ENCODE measurements around the gene SNAP29.
"Not testable (repeated sequence)": the region's sequence is repeated elsewhere in the genome, so short reads cannot be mapped to it uniquely, and the experiment has no call there.

SNAP29 gene

DNA sequence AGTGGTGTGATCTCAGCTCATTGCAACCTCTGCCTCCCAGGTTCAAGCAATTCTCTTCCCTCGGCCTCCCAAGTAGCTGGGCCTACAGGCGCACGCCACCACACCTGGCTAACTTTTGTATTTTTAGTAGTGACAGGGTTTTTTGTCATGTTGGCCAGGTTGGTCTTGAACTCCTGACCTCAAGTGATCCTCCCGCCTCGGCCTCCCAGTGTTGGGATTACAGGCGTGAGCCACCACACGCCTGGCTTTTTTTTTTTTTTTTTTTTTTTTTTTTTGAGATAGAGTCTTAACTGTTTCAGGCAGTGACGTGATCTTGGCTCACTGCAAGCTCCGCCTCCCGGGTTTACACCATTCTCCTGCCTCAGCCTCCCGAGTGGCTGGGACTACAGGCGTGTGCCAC lies 71.6 kb downstream of the SNAP29 start:
- DNase-seq (ENCODE audit: low spot score), result not testable (repeated sequence)

DNA sequence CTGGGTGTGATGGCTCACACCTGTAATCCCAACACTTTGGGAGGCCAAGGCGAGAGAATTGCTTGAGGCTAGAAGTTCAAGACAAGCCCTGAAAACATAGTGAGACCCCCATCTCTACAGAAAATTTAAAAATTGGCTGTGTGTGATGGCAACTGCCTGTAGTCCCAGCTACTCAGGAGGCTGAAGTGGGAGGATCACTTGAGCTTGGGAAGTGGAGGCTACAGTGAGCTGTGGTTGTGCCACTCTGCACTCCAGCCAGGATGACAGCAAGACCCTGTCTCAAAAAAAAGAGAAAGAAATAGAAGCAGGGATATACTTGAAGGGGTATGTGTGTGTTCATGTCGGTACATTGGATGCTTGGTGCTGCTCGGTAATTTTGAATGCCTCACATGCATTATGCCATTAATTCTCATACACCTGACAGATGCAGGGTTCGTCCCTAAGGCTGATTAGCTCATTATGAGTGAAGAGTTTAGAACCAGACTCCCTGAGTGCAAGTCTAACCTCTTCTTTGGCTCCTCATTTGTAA lies 72.4 kb downstream of the SNAP29 start:
- no peak for DNase-seq (ENCODE audit: low spot score)

DNA sequence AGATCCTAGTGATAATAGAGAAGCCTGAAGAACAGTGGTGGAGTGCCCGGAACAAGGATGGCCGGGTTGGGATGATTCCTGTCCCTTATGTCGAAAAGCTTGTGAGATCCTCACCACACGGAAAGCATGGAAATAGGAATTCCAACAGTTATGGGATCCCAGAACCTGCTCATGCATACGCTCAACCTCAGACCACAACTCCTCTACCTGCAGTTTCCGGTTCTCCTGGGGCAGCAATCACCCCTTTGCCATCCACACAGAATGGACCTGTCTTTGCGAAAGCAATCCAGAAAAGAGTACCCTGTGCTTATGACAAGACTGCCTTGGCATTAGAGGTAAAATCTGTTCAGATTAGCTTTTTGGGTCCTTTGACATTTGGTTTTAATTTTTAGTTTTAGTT lies 75.1 kb downstream of the SNAP29 start:
- DNase-seq (ENCODE audit: low spot score), result no peak

DNA sequence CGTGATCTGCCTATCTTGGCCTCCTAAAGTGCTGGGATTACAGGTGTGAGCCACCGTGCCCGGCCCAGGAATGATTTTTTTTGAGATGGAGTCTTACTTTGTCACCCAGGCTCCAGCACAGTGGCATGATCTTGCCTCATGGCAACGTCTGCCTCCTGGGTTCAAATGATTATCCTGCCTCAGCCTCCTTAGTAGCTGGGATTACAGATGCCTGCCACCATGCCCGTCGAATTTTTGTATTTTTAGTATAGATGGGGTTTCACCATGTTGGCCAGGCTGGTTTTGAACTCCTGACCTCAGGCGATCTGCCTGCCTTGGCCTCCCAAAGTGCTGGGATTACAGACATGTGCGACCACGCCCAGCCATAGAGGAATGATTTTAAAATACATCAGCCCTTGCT lies 76.2 kb downstream of the SNAP29 start:
- DNase-seq (ENCODE audit: low spot score), result not testable (repeated sequence)

DNA sequence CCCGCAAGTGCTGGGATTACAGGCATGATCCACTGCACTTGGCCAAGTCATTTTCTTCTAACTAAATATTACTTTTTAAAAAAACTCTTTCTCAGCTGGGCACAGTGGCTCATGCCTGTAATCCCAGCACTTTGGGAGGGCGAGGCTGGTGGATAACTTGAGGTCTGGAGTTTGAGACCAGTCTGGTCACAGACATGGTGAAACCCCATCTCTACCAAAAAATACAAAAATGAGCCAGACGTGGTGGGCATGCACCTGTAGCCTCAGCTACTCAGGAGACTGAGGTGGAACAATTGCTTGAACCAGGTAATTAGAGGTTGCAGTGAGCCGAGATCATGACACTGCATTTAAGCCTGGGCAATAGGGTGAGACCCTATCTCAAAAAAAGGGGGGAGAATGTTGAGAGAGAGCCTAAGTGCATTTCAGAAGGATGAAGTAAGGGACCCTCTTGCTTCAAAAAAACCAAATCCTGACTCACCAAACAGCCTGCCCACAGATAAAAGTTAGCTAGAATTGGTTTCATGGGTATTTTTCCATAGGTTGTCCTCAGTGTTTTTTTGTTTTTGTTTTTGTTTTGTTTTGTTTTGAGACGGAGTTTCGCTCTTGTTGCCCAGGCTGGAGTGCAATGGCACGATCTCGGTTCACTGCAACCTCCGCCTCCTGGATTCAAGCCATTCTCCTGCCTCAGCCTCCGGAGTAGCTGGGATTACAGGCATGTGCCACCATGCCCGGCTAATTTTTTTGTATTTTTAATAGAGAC lies 77.2 kb downstream of the SNAP29 start:
- not testable (repeated sequence) for DNase-seq (ENCODE audit: low spot score)

DNA sequence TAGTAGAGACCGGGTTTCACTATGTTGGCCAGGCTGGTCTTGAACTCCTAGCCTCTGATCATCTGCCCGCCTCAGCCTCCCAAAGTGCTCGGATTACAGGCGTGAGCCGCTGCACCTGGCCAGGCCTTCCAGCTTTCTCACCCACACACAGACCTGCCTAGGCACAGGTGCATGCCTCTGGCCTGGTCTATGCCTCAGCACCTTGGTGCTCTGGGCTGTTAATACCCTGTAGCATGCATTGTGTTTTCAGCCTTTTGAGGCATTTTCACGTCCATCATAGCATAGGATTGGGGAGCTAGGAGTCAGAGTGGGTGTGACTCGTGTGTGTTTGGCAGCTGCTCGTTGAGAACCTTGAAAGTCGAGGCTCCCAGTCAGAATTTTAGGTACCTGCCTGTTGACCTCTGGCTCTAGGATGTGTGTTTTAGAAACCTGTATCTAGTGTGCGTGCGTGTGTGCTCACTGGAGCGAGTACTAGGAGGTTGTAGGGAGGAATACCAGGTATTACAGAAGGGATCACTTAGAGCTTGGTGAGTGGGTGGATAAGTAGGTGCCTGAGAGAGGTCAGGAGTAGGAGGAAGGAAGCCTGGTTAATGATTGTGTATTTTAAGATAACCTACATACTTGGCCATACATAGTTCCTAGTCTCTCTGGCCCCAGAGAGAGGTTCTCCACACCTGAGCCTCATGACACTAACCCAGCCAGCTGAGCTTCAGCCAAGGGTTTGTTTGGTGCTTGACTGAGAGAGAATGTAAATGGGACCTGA lies 78.4 kb downstream of the SNAP29 start:
- DNase-seq (ENCODE audit: low spot score), result no peak

DNA sequence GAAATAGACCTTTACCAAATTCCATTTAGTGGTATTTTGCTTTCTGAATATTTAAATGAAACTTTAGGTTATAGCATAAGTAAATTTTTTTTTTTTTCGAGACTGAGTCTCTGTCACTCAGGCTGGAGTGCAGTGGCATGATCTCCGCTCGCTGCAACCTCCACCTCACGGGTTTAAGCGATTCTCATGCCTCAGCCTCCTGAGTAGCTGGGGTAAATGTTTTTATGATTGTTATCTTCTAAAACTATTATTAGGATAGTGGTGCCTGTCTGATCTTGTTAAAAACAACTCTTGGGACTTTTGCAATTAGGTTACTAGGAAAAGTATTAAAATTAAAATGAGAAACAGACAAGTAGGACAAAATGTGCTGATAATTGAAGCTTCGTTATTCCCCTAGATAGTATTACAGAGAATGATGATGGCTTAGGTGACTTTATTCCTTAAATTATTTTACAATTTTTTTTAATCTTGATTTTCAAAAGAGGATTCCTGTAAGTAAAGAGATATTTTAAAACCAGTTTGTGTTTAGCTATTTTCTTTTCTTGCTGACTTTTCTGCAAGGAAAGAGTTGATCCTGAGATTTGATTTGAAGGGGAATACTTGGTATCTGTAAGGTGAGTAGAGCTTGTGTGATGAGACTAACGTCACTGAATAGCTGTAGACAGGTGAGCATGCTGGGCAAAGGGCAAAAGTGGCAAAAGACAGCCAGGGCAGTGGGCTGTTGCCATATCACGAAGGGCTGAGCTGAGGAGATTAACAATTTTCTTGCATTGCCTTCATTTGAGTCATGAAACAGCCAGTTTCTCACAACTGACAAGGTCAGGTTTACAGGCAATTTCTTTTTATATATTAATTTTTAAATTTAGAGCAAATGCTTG lies 79.2 kb downstream of the SNAP29 start:
- DNase-seq (ENCODE audit: low spot score), result no peak

DNA sequence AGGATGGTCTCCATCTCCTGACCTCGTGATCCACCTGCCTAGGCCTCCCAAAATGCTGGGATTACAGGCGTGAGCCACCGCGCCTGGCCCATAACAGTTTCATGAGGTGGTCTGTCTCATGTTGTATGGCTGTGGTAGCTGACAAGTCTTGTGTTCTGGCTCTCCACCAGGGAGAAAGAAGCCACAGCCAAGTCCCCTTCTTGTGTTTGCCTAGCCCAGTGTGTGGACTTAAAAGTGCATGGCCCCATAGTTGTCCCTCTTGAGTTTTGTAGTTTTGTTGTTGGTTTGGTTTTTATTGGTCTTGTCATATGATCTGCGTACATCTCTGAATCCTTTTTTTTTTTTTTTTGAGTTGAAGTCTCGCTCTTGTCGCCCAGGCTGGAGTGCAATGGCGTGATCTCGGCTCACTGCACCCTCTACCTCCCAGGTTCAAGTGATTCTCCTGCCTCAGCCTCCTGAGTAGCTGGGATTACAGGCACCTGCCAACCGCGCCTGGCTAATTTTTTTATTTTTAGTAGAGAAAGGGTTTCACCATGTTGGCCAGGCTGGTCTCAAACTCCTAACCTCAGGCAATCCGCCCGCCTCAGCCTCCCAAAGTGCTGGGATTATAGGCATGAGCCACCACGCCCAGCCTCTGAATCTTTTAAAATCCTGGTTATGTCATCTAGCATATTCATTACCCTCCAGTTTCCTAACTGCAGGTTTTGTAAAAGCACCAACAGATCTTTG lies 80.8 kb downstream of the SNAP29 start:
- DNase-seq (ENCODE audit: low spot score), result not testable (repeated sequence)

DNA sequence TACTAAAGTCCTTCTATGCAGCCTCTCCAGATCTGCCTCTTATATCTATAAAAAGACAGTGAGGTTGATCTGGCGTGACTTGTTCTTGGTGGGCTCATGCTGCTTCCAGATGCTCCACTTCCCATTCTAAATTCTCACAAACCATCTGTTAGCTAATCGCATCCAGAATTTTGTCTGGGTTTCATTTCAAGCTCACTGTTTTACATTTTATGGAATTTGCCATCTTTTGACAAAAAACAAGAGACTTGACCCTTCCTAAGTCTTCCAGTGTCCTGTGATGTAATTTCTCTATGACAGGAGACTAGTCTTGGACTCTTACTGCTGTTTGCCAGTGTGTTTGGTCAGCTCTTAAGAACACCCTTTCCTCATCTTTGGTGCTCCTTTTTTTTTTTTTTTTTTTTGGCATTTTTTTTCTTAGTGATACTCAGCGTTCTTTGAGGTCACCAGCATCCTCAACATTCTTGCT lies 81.4 kb downstream of the SNAP29 start:
- no peak for DNase-seq (ENCODE audit: low spot score)
